ENCODE measurements around the gene BATF3. TPM values are rescaled to one million over a fixed set of nuclear protein-coding genes. Genes with fewer than 3 reads are reported as not detected.

Gene BATF3
- total and polyA plus RNA-seq, 2 donors (not counting 3 experiments of a cell fraction or from before 2014, with no cell fraction given) = 0.69 to 1.9 TPM

DNA sequence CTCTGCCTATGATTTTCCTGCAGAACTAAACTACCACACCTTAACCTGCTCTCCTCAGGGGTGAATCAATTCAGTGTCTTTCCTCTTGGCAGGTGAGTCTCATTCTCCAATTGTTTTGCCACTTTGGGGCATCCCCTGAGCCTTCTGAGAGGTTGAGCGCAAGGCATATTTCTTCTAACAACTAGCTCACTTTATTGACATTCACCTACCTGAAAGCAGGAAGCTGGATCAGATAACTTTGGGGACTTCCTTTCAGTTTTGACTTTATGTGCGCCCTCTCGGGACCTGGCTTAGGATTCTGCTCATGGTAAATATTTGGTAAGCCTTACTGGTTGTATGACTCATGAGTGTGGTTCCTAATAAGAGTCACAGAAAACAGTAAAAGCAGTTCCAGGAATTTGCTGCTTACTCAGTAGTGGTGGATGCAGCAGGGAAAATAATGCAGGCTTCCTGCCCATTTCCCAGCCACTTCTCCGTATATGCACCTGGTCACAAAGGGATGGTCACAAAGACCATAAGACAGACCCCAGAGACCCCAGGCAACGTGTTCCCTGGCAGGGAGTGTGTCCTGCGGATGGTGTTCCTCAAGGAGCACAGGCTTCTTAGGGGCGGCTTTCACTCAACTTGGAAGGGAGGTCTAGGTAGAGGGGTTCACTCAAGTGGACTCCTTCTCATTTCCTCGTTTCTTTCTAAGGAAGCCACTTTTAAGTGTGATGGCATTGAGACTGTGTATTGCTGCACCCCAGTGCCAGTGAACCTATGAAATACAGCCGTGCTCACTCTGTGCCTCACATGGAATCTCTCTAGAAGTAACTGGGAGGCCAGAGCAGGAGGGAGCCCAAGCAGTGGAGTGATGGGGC is 22.0 kb upstream of the BATF3 start:
- DNase-seq (ENCODE audit: low read depth, low spot score) (peak; percentile 25), FAIRE-seq (peak; percentile 77)
- Histone ChIP-seq H3K9me3 (replicated peaks; ENCODE audit: control insufficient read depth, insufficient read depth, low read length) (no peaks in the 10 kb centered on the region), H3K36me3 (ENCODE audit: control insufficient read depth in 2 of 2, extremely low read depth in 1 of 2, insufficient read depth in 2 of 2, low read length in 2 of 2) (no peaks in the 10 kb centered on the region), H3K9me1 (replicated peaks; ENCODE audit: control insufficient read depth, extremely low read depth, insufficient read depth, low read length) (no peaks in the 10 kb centered on the region), H3K79me2 (ENCODE audit: control insufficient read depth, insufficient read depth, low read length) (no peaks in the 10 kb centered on the region), H2AFZ (ENCODE audit: low read depth, low read length) (no peak overlapping the region), H3K9ac (replicated peaks; ENCODE audit: extremely low read depth, insufficient read depth, low read length) (no peak overlapping the region), H3K4me2 (ENCODE audit: insufficient read depth, low read length) (peak overlapping the region; percentile 43), H4K20me1 (replicated peaks; ENCODE audit: control insufficient read depth, extremely low read depth, insufficient read depth, low read length) (no peaks in the 10 kb centered on the region), H3K4me3 (replicated peaks in 1 of 3; ENCODE audit: insufficient read depth in 1 of 3, low read depth in 1 of 3, low read length in 3 of 3) (no peak overlapping the region), H3K27ac (ENCODE audit: insufficient read depth, low read depth, low read length) (no peak overlapping the region), H3K4me1 (ENCODE audit: control insufficient read depth, extremely low read depth, insufficient read depth, low read length) (peaks cover 16% of the 10 kb centered on the region), H3K27me3 (ENCODE audit: control insufficient read depth in 2 of 2, insufficient read depth in 2 of 2, low read length in 2 of 2) (peaks cover 0 to 2% of the 10 kb centered on the region in 2 experiments)
- ChIA-PET CTCF (interaction anchor here (0.8 to 4.0 kb wide), 5 partner anchors 28 to 265 kb away, joined by 3 to 23 read pairs (median 3); no protein-coding TSS in a partner anchor), POLR2A (interaction anchor here (1.0 kb wide), 1 partner anchor 114 kb away, joined by 3 read pairs; the partner anchor contains the start of gene ATF3)
- intact Hi-C loops (cut with micrococcal nuclease) (no loop called here), dilution Hi-C loops (cut with MboI; ENCODE audit: extremely low pct_ligation_motif_present, low sequenced_read_pairs) (no loop called here)
- TF ChIP-seq, protein P1, sequence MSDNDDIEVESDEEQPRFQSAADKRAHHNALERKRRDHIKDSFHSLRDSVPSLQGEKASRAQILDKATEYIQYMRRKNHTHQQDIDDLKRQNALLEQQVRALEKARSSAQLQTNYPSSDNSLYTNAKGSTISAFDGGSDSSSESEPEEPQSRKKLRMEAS (IDR thresholded peaks at IDR 0.05; ENCODE audit: insufficient read depth, insufficient read length) = no peak
- TF ChIP-seq POLR2AphosphoS5 (IDR thresholded peaks at IDR 0.05; ENCODE audit: insufficient read depth, low read depth, low read length) = no peak
- peak; percentile 5 for TF ChIP-seq JUN (IDR thresholded peaks at IDR 0.05; ENCODE audit: borderline replicate concordance, insufficient read depth, insufficient read length, low read depth)
- TF ChIP-seq EZH2 (IDR thresholded peaks at IDR 0.05; ENCODE audit: borderline replicate concordance, low read depth, low read length, severe bottlenecking) = no peak
- TF ChIP-seq POLR2A (IDR thresholded peaks at IDR 0.05; ENCODE audit: low read depth, low read length) = no peak
- no peak for TF ChIP-seq MYC (IDR thresholded peaks at IDR 0.05; ENCODE audit: low read depth, low read length)
- TF ChIP-seq FOS (IDR thresholded peaks at IDR 0.05; ENCODE audit: borderline replicate concordance, insufficient read depth, low read length) = peak; percentile 56
- TF ChIP-seq, protein P2, sequence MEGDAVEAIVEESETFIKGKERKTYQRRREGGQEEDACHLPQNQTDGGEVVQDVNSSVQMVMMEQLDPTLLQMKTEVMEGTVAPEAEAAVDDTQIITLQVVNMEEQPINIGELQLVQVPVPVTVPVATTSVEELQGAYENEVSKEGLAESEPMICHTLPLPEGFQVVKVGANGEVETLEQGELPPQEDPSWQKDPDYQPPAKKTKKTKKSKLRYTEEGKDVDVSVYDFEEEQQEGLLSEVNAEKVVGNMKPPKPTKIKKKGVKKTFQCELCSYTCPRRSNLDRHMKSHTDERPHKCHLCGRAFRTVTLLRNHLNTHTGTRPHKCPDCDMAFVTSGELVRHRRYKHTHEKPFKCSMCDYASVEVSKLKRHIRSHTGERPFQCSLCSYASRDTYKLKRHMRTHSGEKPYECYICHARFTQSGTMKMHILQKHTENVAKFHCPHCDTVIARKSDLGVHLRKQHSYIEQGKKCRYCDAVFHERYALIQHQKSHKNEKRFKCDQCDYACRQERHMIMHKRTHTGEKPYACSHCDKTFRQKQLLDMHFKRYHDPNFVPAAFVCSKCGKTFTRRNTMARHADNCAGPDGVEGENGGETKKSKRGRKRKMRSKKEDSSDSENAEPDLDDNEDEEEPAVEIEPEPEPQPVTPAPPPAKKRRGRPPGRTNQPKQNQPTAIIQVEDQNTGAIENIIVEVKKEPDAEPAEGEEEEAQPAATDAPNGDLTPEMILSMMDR (IDR thresholded peaks at IDR 0.05; ENCODE audit: extremely low read depth in 1 of 2, insufficient read depth in 1 of 2, low read depth in 1 of 2, low read length in 2 of 2) = no peak
- no peak for TF ChIP-seq GATA2 (IDR thresholded peaks at IDR 0.05; ENCODE audit: insufficient read depth, insufficient read length, low read depth, low read length)
- no TSS peak for BruUV-seq (replicated peaks)

Data from endothelial cell of umbilical vein (primary cell).